ENCODE results near the gene NFIB. TPM values are rescaled to one million over a fixed set of nuclear protein-coding genes. Genes with fewer than 3 reads are reported as not detected.

The NFIB gene
- total and polyA plus RNA-seq, 10 of the 15 experiments (the other 5 are each of a cell fraction or from before 2014, with no cell fraction given), result under 0.01 to 0.19 (median 0.05) TPM; not detected in 3

DNA sequence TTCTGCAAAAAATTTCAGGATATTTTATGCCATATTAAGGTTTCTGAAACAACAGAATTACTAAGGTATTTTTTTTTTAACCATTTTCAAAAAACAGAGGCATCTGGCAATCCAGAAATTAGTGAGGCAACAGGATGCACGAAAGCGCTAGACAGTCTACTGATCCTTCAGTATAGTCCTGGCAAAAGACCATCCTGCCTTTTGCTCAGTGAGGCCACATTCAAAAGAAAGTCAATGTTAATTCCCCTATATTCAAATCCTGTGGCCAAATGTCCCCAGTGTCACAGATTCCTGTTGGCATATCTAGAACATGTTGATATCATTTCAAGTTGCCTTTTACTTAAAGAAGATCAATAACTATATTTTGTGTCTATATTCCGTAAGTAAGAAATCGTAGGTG lies 13.1 kb upstream of the NFIB start:
- FAIRE-seq, result no peak
- H3K27ac ChIP-seq (ENCODE audit: control insufficient read depth, insufficient read depth), result no peak overlapping the region
- ATAC-seq, result no peak
- ChIA-PET CTCF (interaction anchor here (1.0 kb wide), 2 partner anchors 26 to 899 kb away, joined by 3 to 4 read pairs; no protein-coding TSS in a partner anchor), POLR2A (interaction anchor here (0.6 kb wide), 1 partner anchor 1100 kb away, joined by 4 read pairs; no protein-coding TSS in a partner anchor), SMC1A (ENCODE audit: uncharacterized antibody, unreplicated experiment) (interaction anchor here (1.0 to 1.4 kb wide), 3 partner anchors 8 to 15 kb away, joined by 3 to 5 read pairs (median 3); no protein-coding TSS in a partner anchor), RAD21 (ENCODE audit: unreplicated experiment) (interaction anchor here (0.6 to 1.0 kb wide), 3 partner anchors 25 to 465 kb away, joined by 3 to 4 read pairs (median 4); no protein-coding TSS in a partner anchor)
- H3K79me2 ChIP-seq (ENCODE audit: control insufficient read depth, insufficient read depth, low read length), result no peaks in the 10 kb centered on the region
- no peaks in the 10 kb centered on the region for H3K36me3 ChIP-seq (ENCODE audit: control insufficient read depth in 2 of 2, insufficient read depth in 2 of 2, low read length in 1 of 2)
- H3K9me3 ChIP-seq (replicated peaks; ENCODE audit: control insufficient read depth, insufficient read depth, low read length), result no peaks in the 10 kb centered on the region
- no peaks in the 10 kb centered on the region for H4K20me1 ChIP-seq (ENCODE audit: control insufficient read depth, insufficient read depth)
- TF ChIP-seq CREM (IDR thresholded peaks at IDR 0.05; ENCODE audit: low read depth), result no peak
- TF ChIP-seq KLF5 (IDR thresholded peaks at IDR 0.05; ENCODE audit: partially characterized antibody), result no peak
- no peak for TF ChIP-seq NR2C1 (IDR thresholded peaks at IDR 0.05)
- no peak for TF ChIP-seq WRNIP1 (IDR thresholded peaks at IDR 0.05; ENCODE audit: borderline replicate concordance, low read depth, low read length)
- TF ChIP-seq, protein P1, sequence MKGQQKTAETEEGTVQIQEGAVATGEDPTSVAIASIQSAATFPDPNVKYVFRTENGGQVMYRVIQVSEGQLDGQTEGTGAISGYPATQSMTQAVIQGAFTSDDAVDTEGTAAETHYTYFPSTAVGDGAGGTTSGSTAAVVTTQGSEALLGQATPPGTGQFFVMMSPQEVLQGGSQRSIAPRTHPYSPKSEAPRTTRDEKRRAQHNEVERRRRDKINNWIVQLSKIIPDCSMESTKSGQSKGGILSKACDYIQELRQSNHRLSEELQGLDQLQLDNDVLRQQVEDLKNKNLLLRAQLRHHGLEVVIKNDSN (IDR thresholded peaks at IDR 0.05; ENCODE audit: borderline replicate concordance, extremely low read length, insufficient read depth, low read depth, low read length), result no peak
- no peak for TF ChIP-seq POLR2AphosphoS2 (IDR thresholded peaks at IDR 0.05; ENCODE audit: low read depth, low read length)
- TF ChIP-seq, protein P2, sequence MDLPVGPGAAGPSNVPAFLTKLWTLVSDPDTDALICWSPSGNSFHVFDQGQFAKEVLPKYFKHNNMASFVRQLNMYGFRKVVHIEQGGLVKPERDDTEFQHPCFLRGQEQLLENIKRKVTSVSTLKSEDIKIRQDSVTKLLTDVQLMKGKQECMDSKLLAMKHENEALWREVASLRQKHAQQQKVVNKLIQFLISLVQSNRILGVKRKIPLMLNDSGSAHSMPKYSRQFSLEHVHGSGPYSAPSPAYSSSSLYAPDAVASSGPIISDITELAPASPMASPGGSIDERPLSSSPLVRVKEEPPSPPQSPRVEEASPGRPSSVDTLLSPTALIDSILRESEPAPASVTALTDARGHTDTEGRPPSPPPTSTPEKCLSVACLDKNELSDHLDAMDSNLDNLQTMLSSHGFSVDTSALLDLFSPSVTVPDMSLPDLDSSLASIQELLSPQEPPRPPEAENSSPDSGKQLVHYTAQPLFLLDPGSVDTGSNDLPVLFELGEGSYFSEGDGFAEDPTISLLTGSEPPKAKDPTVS (IDR thresholded peaks at IDR 0.05; ENCODE audit: low read depth, low read length), result no peak
- TF ChIP-seq TCF3 (IDR thresholded peaks at IDR 0.05; ENCODE audit: borderline replicate concordance, insufficient read depth, low read depth, low read length), result no peak
- no peak for TF ChIP-seq CHD2 (IDR thresholded peaks at IDR 0.05; ENCODE audit: borderline replicate concordance, low read depth, low read length)
- no peak for TF ChIP-seq BCL11A (IDR thresholded peaks at IDR 0.05; ENCODE audit: low read depth, low read length)
- no peak for TF ChIP-seq GABPA (IDR thresholded peaks at IDR 0.05; ENCODE audit: low read depth)
- no peak for TF ChIP-seq HDAC2 (IDR thresholded peaks at IDR 0.05)
- no peak for TF ChIP-seq CREB1 (IDR thresholded peaks at IDR 0.05; ENCODE audit: low read depth)
- TF ChIP-seq SMAD1 (IDR thresholded peaks at IDR 0.05; ENCODE audit: low read depth, partially characterized antibody), result no peak
- TF ChIP-seq, protein P3, sequence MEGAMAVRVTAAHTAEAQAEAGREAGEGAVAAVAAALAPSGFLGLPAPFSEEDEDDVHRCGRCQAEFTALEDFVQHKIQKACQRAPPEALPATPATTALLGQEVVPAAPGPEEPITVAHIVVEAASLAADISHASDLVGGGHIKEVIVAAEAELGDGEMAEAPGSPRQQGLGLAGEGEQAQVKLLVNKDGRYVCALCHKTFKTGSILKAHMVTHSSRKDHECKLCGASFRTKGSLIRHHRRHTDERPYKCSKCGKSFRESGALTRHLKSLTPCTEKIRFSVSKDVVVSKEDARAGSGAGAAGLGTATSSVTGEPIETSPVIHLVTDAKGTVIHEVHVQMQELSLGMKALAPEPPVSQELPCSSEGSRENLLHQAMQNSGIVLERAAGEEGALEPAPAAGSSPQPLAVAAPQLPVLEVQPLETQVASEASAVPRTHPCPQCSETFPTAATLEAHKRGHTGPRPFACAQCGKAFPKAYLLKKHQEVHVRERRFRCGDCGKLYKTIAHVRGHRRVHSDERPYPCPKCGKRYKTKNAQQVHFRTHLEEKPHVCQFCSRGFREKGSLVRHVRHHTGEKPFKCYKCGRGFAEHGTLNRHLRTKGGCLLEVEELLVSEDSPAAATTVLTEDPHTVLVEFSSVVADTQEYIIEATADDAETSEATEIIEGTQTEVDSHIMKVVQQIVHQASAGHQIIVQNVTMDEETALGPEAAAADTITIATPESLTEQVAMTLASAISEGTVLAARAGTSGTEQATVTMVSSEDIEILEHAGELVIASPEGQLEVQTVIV (IDR thresholded peaks at IDR 0.05; ENCODE audit: borderline replicate concordance, partially characterized antibody), result no peak
- no peak for TF ChIP-seq SUZ12 (IDR thresholded peaks at IDR 0.05; ENCODE audit: unreplicated experiment)
- TF ChIP-seq, protein P4, sequence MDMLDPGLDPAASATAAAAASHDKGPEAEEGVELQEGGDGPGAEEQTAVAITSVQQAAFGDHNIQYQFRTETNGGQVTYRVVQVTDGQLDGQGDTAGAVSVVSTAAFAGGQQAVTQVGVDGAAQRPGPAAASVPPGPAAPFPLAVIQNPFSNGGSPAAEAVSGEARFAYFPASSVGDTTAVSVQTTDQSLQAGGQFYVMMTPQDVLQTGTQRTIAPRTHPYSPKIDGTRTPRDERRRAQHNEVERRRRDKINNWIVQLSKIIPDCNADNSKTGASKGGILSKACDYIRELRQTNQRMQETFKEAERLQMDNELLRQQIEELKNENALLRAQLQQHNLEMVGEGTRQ (IDR thresholded peaks at IDR 0.05; ENCODE audit: borderline replicate concordance, low read depth, low read length), result no peak
- no peak for TF ChIP-seq TAF1 (IDR thresholded peaks at IDR 0.05; ENCODE audit: borderline replicate concordance, low read depth, low read length)
- no peak overlapping the region for H3K4me3 ChIP-seq
- in situ Hi-C loops (cut with MboI), result no loop called here
- 60% methylated on average over 4 of the region's 4 CpGs for WGBS (ENCODE audit: insufficient coverage, insufficient replicate concordance, low lambda C conversion rate, missing lambda C conversion rate)
- no peak for DNase-seq (ENCODE audit: low read depth, low spot score)
- H2AFZ ChIP-seq (ENCODE audit: control insufficient read depth, low read depth, low read length), result no peak overlapping the region
- no peak overlapping the region for H3K4me2 ChIP-seq (ENCODE audit: control insufficient read depth, insufficient read depth)
- no peak overlapping the region for H3K9ac ChIP-seq (ENCODE audit: control insufficient read depth, insufficient read depth, low read length)
- no TSS peak for BruUV-seq (replicated peaks)
- intact Hi-C loops (cut with micrococcal nuclease; ENCODE audit: unreplicated experiment), result no loop called here
- no peaks in the 10 kb centered on the region for H3K27me3 ChIP-seq (replicated peaks in 1 of 2; ENCODE audit: control insufficient read depth in 2 of 2, insufficient read depth in 2 of 2, low read length in 1 of 2)
- peaks cover 2% of the 10 kb centered on the region; the same call in 1 of the 2 replicates for H3K4me1 ChIP-seq (ENCODE audit: control insufficient read depth, insufficient read depth, low read length)

All from GM12878 (cell line).